SK-N-DZ (cell line): Measurements from ENCODE around the gene TAF1B.

Experiments used
- DNase-seq: peaks from one replicate; pipeline ENCODE4 v3.0.0-alpha.2; 2015; ENCODE audit warnings: low spot score

TAF1B gene

DNA sequence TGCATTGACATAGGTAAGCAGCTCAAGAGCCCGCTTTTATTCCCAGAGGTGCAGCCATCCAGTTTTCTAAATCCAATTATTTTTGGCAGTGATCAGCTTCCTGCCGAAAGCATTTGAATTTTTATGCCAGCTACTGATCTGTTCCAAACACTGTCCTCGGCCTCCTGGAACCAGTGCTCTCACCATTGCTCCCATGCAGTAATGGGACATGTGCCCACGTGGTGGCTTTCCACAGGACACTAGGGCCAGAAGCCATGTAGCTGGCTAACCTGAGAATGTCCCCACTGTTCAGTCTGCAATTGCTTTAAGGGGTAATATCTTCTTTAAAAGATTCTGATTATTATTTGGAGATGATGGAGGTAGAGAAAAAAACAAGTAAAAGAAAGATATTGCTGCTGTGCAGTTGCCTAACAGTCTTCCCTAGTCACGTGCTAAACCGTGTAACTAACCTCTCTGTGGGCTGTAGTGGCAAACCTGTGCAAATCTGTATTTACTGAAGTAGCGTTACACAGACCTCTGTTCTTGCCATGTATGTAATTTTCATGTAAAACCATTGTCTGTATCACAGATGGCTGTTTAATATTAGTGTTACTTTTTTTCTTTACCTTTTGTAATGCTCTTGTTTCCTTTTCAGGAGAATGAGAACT is 121.2 kb downstream of the TAF1B start:
- DNase-seq = no peak

DNA sequence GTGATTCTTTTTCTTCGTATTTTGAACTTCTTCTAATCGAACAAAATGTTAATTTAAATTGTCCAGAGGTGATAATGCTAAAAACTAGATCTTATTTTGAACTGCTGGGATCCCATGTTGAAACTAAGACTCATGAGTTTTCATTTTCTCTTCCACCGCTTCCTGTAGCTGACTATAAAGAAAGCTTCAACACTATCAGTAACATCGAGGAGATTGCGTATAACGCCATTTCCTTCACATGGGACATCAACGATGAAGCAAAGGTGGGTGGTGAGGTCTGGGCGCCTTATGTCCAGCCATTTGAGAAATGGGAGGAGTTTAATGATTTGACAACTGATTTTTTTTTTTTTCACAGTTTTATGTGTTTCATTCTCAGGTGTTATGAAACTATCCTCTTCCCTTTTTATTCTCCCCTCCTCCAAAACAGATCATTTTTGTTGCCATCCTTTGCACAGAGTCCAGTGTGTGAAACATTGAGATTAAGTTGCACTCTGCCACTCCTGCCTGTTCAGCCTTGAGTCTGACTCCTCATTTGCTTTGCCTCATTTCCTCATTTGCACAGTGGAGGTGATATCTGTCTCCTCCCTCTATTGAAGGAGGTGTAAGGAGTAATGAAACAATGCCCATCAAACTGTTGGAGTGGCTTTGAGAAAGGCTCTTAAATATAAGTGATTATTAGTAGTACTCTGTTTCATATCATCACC is 122.0 kb downstream of the TAF1B start:
- DNase-seq = no peak

- DNase-seq = no peak
Observed at GRCh38 chr2:9966491-9967022, 123.3 kb downstream of the TAF1B start.

DNA sequence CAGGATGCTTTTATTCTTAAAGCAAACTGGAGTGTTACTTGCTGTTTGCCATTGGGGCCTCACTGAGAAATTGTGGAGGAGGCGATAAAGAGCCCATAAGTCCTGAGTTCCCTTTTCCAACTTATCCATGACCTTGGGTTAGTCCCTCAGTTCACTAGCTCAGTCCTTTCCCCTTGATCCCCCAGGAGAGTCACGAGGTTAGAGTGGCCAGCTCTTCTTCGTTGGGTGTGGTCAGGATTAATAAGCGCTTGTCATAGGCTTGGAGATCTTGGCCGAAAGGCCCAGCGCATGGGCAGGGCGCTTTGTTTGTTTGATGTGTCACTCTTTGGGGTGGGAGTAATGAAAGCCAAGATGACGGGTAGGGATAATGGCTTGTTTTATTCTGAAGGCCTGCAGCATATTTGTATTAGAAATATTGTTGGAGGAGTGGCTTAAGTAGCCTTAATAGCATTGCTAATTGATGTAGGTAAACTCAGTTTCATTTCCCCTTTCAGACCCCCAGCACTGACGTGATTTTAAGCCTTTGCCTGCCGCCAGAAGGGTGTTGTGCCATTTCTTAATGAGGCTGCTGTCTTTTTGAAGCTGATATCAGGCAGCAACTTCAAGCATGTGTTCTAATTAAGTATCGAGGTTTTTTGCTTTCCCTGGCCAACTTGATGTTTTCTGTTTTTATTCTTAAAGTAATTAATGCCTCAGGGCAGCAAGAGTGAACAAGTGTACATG is 123.9 kb downstream of the TAF1B start:
- no peak for DNase-seq

- no peak for DNase-seq
Observed at GRCh38 chr2:9968553-9969497, 125.6 kb downstream of the TAF1B start.

- DNase-seq = peak; percentile 33
Observed at GRCh38 chr2:9970200-9971044, 127.1 kb downstream of the TAF1B start.

DNA sequence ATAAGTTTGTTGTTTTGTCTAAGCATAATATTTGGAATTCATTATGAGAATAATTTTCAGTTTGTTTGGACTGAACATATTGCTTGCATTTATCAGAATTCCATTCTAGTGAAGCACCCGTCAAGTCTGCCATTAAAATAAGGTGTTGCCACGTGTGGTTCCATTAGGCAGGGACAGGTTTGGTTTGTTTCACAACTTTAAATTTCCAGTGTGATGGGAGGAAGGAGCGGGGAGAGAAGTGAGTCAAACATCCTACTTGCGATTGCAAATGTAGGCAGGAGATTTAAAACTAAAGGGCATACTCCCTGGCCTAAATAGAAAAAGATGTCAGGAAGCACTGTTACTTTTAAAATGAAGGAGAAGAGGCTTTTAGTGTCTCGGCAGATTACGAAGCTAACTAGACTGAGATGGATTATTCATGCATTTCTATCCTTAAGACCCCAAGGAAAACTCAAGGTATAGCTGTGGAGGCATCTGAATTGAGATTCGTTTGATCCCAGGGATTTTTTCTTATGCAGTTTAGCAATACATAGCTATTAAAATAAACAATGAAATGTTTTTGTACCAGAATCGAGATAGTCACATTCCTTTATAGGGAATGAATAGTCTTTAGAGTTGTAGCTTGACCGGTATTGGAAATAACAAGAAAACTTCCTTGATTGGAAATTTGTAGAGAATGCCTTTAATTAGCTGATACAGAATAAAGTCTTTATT is 128.0 kb downstream of the TAF1B start:
- DNase-seq = no peak

- no peak for DNase-seq
Observed at GRCh38 chr2:9971890-9972289, 128.6 kb downstream of the TAF1B start.

DNA sequence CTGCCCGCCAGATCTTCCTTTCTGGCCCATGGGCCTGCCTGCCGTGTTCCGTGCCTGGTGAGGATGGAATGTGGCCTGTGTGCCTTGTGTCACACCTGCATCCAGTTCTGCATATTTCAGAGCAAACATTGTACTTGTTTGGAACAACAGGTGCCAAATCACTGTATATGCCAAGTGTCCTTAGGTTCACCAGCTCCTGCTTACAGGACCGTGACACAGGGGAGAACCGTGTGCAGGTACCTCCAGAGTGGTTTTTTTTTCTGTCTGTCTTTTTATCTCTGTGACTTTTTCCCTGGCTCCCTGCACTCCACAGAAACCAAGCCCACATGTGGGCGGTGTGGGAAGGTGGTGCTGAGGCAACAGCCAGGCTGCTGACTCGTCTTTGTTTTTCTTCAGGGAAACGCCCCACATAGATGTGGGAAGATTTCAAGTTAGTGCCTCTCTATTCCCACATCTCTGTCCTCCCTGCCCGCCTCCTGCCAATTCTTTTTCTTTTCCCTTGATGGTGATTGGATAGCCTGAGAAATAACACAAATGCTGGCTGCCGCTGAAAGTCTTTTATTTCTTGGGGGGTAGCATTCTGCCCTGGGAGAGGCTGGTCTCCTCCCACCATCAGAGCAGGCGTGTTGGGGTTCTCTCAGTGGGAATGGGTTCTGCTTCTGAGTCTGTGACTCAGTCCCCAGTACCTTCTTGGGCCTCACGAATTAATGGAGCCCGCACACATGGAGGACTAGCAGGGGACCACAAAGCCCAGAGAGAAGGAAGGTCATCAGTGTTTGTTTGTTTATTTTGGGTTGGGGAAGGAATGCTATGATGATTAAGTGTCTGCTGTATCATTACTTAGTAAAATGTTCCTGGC is 129.6 kb downstream of the TAF1B start:
- DNase-seq = no peak

GRCh38 chr2:9973690-9974089 is 130.4 kb downstream of the TAF1B start:
- no peak for DNase-seq

DNA sequence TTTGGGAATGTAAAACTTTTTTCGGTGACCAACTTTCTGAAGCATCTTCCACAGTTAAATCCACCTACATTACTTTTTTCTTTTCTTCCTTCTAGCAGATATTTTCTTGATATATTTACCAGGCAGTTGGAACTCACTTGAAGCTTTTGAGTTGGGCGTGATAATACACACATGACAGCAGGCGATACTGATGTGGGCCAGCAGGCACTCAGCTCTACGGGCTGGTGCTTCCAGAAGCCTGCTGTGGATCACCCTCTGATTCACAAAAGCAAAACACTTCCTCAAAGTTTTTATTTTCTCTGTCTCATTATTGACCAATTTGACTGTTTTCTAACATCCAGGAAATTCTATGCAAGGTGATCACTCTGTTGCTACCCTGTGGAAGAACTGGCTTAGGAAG is 131.1 kb downstream of the TAF1B start:
- DNase-seq = no peak

GRCh38 chr2:9975328-9975727 is 132.1 kb downstream of the TAF1B start:
- DNase-seq = no peak

DNA sequence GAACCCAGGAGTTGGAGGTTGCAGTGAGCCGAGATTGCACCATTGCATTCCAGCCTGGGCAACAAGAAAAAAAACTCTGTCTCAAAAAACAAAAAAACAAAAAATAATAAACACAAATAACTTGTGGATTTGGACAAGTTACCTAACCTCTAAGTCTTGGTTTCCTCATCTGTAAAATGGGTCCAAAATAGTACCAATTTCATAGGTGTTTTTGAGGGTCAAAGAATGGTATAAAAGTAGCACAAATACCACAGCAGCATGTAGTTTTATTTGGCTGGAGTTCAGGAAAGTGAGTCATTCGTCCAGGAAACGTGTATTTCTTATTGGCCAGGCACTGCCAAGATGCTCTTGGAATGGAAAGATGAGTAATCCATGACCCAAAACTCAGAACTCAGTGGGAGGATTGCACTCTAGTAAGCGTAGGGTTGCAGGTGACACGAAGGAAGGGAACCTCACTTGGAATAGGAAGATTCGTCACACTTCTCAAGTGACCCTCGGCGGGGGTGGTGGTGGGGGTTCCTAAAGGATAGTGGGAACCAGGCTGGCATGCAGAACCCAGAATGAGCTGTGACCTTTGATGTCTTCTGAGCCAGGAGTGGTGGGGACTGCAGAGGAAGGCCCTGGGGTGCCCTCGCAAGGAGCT is 132.7 kb downstream of the TAF1B start:
- no peak for DNase-seq

DNA sequence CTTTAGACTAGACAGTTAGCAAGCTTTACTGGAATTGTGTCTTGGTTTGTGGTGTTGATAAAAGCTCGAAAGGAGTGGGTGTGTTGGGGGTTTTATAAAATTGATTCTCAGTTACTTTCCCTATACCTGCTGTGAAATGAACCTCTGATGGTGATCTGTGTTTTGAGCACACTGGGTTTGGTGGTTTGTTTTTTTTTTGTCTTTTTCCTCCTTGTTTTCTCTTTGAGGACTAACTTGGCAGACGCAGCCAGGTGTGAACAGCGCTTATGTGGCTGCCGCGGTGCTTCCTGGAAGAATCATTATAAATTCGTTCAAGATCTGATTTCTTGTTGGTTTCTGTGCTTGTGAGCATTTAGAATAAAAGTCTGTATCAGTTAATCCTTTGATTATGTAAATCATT is 136.7 kb downstream of the TAF1B start:
- DNase-seq = no peak

DNA sequence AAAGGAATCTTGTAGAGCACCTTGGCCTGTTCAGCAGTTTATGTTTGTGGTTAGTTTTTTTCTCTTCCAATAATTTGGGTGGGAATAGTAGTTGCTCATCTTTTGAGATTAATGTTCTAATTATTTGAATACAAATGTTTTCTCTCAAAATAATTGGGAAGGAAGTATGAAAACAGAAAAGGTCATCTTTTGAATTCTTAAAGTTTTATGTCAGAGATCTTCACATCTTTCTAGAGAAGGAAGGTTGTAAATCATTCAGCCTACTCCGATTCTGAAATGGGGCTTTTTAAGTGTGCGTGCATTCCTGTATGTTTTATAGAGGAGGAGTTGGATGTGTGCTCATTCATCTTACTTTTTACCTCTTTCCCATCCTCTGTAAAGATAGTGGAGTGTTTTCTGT is 137.2 kb downstream of the TAF1B start:
- DNase-seq = no peak

- no peak for DNase-seq
Observed at GRCh38 chr2:9981655-9982054, 138.4 kb downstream of the TAF1B start.

- no peak for DNase-seq
Observed at GRCh38 chr2:9982248-9982647, 139.0 kb downstream of the TAF1B start.

DNA sequence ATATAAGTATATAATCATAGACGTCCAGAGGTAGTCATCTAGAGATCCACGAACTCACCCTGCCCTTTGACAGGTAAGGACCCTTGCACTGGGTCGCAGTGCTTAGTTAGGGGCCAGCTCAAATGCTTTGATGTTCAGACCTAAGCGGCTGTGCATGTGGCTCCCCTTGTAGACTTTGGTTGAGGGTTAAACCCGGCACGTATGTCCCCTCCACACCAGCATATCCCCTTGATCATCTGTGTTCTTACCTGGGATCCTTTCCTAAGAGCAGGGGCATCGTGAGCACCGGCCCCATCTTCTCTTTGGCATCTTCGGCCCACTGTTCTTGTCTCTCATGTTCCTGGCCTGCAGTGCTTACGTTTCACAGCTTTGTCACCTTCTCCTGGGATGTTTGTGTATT is 139.6 kb downstream of the TAF1B start:
- DNase-seq = no peak
